HepG2 (cell line): ENCODE results near the gene BLOC1S1. TPM values are rescaled to one million over a fixed set of nuclear protein-coding genes. Genes with fewer than 3 reads are reported as not detected.

Experiments
- CEBPG ChIP-seq: IDR thresholded peaks from 2 replicates; pipeline ENCODE4 v1.6.1; 2016
- CENPT ChIP-seq: sonication (generic); formaldehyde crosslinking; IDR thresholded peaks from 2 replicates; pipeline ENCODE4 v1.8.0; 2022; ENCODE audit warnings: low read depth, mild to moderate bottlenecking, moderate library complexity, missing genetic modification reagents
- CHCHD3 ChIP-seq: sonication (generic); formaldehyde crosslinking; IDR thresholded peaks from 2 replicates; pipeline ENCODE4 v1.8.0; 2022; ENCODE audit warnings: mild to moderate bottlenecking, missing genetic modification reagents, moderate library complexity
- CHD2 ChIP-seq: IDR thresholded peaks from 2 replicates; pipeline ENCODE4 v1.6.1; 2011; ENCODE audit warnings: low read depth, low read length, improper control_type of control experiment
- FOXO1 ChIP-seq: sonication (generic); formaldehyde crosslinking; IDR thresholded peaks from 2 replicates; pipeline ENCODE4 v1.4.0; 2020; ENCODE audit warnings: missing genetic modification reagents
- HDAC6 ChIP-seq: fragments of 200-600 bp; sonication (generic); IDR thresholded peaks from 2 replicates; pipeline ENCODE4 v1.7.0; 2017; ENCODE audit warnings: mild to moderate bottlenecking, antibody characterized with exemption, low read length, low read depth
- NR2C2 ChIP-seq: sonication (generic); formaldehyde crosslinking; IDR thresholded peaks from 2 replicates; pipeline ENCODE4 v1.4.0; 2020; ENCODE audit warnings: missing genetic modification reagents, mild to moderate bottlenecking, moderate library complexity, borderline replicate concordance
- SATB2 ChIP-seq: sonication (generic); formaldehyde crosslinking; IDR thresholded peaks from 2 replicates; pipeline ENCODE4 v1.5.0; 2020; ENCODE audit warnings: missing genetic modification reagents
- SMAD9 ChIP-seq: sonication (generic); formaldehyde crosslinking; IDR thresholded peaks from 2 replicates; pipeline ENCODE4 v1.5.1; 2020; ENCODE audit warnings: mild to moderate bottlenecking, missing genetic modification reagents
- SRSF1 ChIP-seq: fragments of 200-400 bp; formaldehyde crosslinking; optimal IDR thresholded peaks from 2 replicates; pipeline ENCODE3; 2017; ENCODE audit warnings: mild to moderate bottlenecking, low read depth, low read length, moderate library complexity
- ZBTB1 ChIP-seq: sonication (generic); formaldehyde crosslinking; IDR thresholded peaks from 2 replicates; pipeline ENCODE4 v1.4.0; 2020; ENCODE audit warnings: missing genetic modification reagents, borderline replicate concordance
- ZMYM3 ChIP-seq: sonication (generic); formaldehyde crosslinking; IDR thresholded peaks from 2 replicates; pipeline ENCODE4 v1.5.1; 2020; ENCODE audit warnings: mild to moderate bottlenecking, missing genetic modification reagents
- ZNF180 ChIP-seq: sonication (generic); formaldehyde crosslinking; IDR thresholded peaks from 2 replicates; pipeline ENCODE4 v1.4.0; 2020; ENCODE audit warnings: low read depth, missing genetic modification reagents, borderline replicate concordance
- ZSCAN12 ChIP-seq: sonication (generic); formaldehyde crosslinking; IDR thresholded peaks from 2 replicates; pipeline ENCODE4 v1.9.0; 2021; ENCODE audit warnings: mild to moderate bottlenecking, missing genetic modification reagents
- polyA plus RNA-seq, 8 experiments: library from polyadenylated mRNA; depleted of rRNA in 3 of 8; stranded (reverse) in 7 of 8; unstranded in 1 of 8; fragments of >200 nt; fragmentation: Illumina TruSeq in 4 of 8; extraction: Trizol in 4 of 8; gene quantifications; 2 replicates each; pipeline versions ENCODE4 v1.2.1 to v1.2.3, GENCODE V29; 2011 to 2016; ENCODE audit warnings: low read depth in 4 of 8, missing spikeins in 1 of 8, mixed read lengths in 1 of 8; ENCODE audit not compliant: insufficient read depth in 1 of 8
- total RNA-seq, 5 experiments: library from RNA; depleted of rRNA; stranded (reverse); fragments of >200 nt; fragmentation: Illumina TruSeq; extraction: Trizol; gene quantifications; 2 replicates each; pipeline ENCODE4 v1.2.3, GENCODE V29; 2016; ENCODE audit warnings: low read depth in 1 of 5
- TF ChIP-seq, protein P1 (sequence below): sonication (generic); formaldehyde crosslinking; IDR thresholded peaks from 2 replicates; pipeline ENCODE4 v1.8.0; 2022; ENCODE audit warnings: missing genetic modification reagents, mild to moderate bottlenecking, borderline replicate concordance
- TF ChIP-seq, protein P2 (sequence below): sonication (generic); formaldehyde crosslinking; IDR thresholded peaks from 2 replicates; pipeline ENCODE4 v1.5.1; 2020; ENCODE audit warnings: missing genetic modification reagents, mild to moderate bottlenecking, borderline replicate concordance
- TF ChIP-seq, protein P3 (sequence below): sonication (generic); formaldehyde crosslinking; IDR thresholded peaks from 2 replicates; pipeline ENCODE4 v1.4.0; 2020; ENCODE audit warnings: missing genetic modification reagents, mild to moderate bottlenecking, borderline replicate concordance
- TF ChIP-seq, protein P4 (sequence below): fragments of 450-650 bp; IDR thresholded peaks from 2 replicates; pipeline ENCODE4 v1.6.1; 2016

BLOC1S1 gene
- total and polyA plus RNA-seq, 2 of the 13 experiments (the other 11 are each of a cell fraction or from before 2014, with no cell fraction given): 55.1 to 95.3 TPM

DNA sequence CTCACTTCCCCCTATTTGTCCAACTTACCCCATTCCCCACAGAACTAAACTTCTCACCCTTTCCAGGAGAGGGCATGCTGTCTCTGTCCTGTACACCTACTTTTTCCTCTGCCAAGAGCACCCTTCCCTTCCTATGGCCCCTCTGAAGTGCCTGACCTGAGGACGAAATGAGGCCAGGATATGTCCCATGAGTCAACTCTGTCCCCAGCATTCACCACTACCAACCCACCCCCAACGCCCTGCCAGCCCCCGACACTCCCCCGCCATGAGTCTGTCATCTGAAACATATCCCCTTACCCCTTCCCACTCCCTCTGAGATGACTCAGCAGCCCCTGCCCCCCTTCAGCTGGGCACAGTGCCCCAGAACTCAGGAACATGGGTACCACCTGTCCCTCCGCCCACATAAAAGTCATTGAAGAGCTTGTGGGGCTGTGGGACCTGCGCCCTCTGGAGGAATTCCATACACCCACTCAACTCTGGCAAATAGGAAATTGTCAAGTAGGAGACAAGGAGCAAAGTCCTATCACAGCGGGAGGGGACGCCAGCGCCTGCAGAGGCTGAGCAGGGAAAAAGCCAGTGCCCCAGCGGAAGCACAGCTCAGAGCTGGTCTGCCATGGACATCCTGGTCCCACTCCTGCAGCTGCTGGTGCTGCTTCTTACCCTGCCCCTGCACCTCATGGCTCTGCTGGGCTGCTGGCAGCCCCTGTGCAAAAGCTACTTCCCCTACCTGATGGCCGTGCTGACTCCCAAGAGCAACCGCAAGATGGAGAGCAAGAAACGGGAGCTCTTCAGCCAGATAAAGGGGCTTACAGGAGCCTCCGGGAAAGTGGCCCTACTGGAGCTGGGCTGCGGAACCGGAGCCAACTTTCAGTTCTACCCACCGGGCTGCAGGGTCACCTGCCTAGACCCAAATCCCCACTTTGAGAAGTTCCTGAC is 34.4 kb upstream of the BLOC1S1 start (continued):
- TF ChIP-seq, protein P1, sequence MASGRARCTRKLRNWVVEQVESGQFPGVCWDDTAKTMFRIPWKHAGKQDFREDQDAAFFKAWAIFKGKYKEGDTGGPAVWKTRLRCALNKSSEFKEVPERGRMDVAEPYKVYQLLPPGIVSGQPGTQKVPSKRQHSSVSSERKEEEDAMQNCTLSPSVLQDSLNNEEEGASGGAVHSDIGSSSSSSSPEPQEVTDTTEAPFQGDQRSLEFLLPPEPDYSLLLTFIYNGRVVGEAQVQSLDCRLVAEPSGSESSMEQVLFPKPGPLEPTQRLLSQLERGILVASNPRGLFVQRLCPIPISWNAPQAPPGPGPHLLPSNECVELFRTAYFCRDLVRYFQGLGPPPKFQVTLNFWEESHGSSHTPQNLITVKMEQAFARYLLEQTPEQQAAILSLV (CRISPR knock-in tag): peak; percentile 58; the same call in 1 of the 2 replicates
- TF ChIP-seq CENPT (CRISPR knock-in tag) (no peak), CEBPG (peak; percentile 54; the same call in 1 of the 2 replicates), HDAC6 (no peak), SMAD9 (no peak), ZMYM3 (peak; percentile 43; the same call in 1 of the 2 replicates), ZBTB1 (CRISPR knock-in tag) (no peak), NR2C2 (CRISPR knock-in tag) (no peak), SATB2 (no peak), SRSF1 (peak; percentile 47), ZSCAN12 (CRISPR knock-in tag) (no peak), FOXO1 (CRISPR knock-in tag) (no peak), ZNF180 (CRISPR knock-in tag) (no peak), CHCHD3 (CRISPR knock-in tag) (no peak), CHD2 (no peak)
- TF ChIP-seq, protein P2, sequence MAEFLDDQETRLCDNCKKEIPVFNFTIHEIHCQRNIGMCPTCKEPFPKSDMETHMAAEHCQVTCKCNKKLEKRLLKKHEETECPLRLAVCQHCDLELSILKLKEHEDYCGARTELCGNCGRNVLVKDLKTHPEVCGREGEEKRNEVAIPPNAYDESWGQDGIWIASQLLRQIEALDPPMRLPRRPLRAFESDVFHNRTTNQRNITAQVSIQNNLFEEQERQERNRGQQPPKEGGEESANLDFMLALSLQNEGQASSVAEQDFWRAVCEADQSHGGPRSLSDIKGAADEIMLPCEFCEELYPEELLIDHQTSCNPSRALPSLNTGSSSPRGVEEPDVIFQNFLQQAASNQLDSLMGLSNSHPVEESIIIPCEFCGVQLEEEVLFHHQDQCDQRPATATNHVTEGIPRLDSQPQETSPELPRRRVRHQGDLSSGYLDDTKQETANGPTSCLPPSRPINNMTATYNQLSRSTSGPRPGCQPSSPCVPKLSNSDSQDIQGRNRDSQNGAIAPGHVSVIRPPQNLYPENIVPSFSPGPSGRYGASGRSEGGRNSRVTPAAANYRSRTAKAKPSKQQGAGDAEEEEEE: peak; percentile 33; the same call in 1 of the 2 replicates
- TF ChIP-seq, protein P3, sequence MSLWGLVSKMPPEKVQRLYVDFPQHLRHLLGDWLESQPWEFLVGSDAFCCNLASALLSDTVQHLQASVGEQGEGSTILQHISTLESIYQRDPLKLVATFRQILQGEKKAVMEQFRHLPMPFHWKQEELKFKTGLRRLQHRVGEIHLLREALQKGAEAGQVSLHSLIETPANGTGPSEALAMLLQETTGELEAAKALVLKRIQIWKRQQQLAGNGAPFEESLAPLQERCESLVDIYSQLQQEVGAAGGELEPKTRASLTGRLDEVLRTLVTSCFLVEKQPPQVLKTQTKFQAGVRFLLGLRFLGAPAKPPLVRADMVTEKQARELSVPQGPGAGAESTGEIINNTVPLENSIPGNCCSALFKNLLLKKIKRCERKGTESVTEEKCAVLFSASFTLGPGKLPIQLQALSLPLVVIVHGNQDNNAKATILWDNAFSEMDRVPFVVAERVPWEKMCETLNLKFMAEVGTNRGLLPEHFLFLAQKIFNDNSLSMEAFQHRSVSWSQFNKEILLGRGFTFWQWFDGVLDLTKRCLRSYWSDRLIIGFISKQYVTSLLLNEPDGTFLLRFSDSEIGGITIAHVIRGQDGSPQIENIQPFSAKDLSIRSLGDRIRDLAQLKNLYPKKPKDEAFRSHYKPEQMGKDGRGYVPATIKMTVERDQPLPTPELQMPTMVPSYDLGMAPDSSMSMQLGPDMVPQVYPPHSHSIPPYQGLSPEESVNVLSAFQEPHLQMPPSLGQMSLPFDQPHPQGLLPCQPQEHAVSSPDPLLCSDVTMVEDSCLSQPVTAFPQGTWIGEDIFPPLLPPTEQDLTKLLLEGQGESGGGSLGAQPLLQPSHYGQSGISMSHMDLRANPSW (CRISPR knock-in tag): no peak
- TF ChIP-seq, protein P4, sequence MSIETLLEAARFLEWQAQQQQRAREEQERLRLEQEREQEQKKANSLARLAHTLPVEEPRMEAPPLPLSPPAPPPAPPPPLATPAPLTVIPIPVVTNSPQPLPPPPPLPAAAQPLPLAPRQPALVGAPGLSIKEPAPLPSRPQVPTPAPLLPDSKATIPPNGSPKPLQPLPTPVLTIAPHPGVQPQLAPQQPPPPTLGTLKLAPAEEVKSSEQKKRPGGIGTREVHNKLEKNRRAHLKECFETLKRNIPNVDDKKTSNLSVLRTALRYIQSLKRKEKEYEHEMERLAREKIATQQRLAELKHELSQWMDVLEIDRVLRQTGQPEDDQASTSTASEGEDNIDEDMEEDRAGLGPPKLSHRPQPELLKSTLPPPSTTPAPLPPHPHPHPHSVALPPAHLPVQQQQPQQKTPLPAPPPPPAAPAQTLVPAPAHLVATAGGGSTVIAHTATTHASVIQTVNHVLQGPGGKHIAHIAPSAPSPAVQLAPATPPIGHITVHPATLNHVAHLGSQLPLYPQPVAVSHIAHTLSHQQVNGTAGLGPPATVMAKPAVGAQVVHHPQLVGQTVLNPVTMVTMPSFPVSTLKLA: no peak
